ENCODE data around the gene CEND1.

DNA sequence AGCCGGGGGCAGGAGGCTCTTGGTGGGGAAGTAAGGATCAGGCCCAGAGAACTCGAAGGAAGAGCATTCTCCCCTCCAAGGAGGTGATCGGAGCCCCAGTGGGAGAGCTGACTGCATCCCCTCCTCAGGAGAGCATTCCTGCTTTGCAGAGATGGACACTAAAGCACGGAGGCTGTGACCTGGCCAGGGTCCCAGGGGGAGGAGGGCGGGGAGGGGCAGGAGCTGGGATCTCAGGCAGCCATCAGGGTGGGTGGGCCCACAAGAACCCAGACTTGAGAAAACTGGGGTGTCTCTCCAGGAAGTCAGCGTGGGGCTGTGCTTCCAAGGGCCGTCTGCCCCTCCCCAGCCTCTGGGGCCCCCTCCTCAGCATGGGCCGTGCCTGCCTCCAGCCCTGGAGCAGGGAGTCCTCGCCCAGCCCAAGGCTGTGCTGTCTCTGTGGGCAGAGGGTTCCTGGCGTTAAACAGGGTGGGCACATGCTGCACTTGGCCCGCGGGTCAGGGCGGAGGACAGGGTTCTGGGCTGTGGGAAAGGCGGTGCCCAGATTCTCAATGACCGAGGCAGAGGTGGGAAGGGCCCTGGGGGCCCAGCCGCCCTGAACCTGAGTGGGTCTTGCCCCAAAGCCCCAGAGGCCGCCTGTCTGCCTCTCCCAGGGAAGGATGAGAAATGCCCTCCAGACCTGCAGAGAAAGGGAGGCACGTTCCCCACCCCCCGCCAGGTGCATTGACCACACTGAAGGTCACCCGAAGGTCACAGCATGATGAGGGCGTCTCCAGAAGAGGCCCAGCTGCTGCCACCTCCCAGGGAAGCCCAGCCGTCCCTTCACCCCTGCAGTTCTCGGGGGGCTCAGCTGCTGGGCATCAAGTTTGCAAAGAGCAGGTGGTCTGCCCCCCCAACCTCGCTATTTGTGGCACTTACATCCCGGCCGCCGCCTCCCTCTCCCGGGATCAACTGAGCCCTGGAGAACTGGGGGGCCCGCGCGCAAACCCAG, 643 bp downstream of the CEND1 start:
- TF ChIP-seq REST (IDR thresholded peaks at IDR 0.05; ENCODE audit: insufficient read depth in 1 of 2, low read depth in 2 of 2, low read length in 2 of 2): no peak
- no peak for TF ChIP-seq SIN3A (IDR thresholded peaks at IDR 0.05; ENCODE audit: borderline replicate concordance, insufficient read depth, low read length)

Data from PFSK-1 (cell line).